RWPE2 (cell line): ENCODE measurements around the gene MBTD1.
"Not testable (repeated sequence)": the region's sequence is repeated elsewhere in the genome, so short reads cannot be mapped to it uniquely, and the experiment has no call there.

Experiments
- ATAC-seq: fragments of 200-7000 bp; cut with Tn5 transposase; 3 replicates; pipeline ENCODE4 v1.9.1; 2021; ENCODE audit warnings: low read depth
- DNase-seq: peaks from one replicate; pipeline ENCODE4 v3.0.0-alpha.2; 2020; ENCODE audit warnings: low spot score
- H3K27ac ChIP-seq: fragments of 450-650 bp; 2 replicates; pipeline ENCODE4 v1.5.1; 2017; ENCODE audit warnings: mild to moderate bottlenecking; ENCODE audit not compliant: poor library complexity, severe bottlenecking
- H3K27me3 ChIP-seq: fragments of 250-450 bp; sonication (Bioruptor Pico); 2 replicates; pipeline ENCODE4 v1.5.1; 2021; ENCODE audit warnings: mild to moderate bottlenecking, moderate library complexity; ENCODE audit not compliant: insufficient read depth, poor library complexity, severe bottlenecking
- H3K36me3 ChIP-seq: fragments of 250-450 bp; sonication (Bioruptor Pico); 2 replicates; pipeline ENCODE4 v1.5.1; 2020; ENCODE audit warnings: low read depth, mild to moderate bottlenecking, moderate library complexity
- H3K4me1 ChIP-seq: fragments of 250-450 bp; sonication (Bioruptor Pico); 2 replicates; pipeline ENCODE4 v1.5.1; 2021; ENCODE audit warnings: mild to moderate bottlenecking, moderate library complexity; ENCODE audit not compliant: insufficient read depth, poor library complexity, severe bottlenecking
- H3K4me3 ChIP-seq: fragments of 250-450 bp; sonication (Bioruptor Pico); 2 replicates; pipeline ENCODE4 v1.5.1; 2021; ENCODE audit warnings: mild to moderate bottlenecking, moderate library complexity; ENCODE audit not compliant: severe bottlenecking
- H3K9me3 ChIP-seq: fragments of 250-450 bp; sonication (Bioruptor Pico); 2 replicates; pipeline ENCODE4 v1.5.1; 2021; ENCODE audit warnings: mild to moderate bottlenecking, moderate library complexity; ENCODE audit not compliant: severe bottlenecking
- TF ChIP-seq, protein P1 (sequence below): fragments of 450-650 bp; IDR thresholded peaks from one replicate; pipeline ENCODE4 v1.5.1; 2017; ENCODE audit warnings: mild to moderate bottlenecking, moderate library complexity; ENCODE audit not compliant: poor library complexity, severe bottlenecking

Gene MBTD1

DNA sequence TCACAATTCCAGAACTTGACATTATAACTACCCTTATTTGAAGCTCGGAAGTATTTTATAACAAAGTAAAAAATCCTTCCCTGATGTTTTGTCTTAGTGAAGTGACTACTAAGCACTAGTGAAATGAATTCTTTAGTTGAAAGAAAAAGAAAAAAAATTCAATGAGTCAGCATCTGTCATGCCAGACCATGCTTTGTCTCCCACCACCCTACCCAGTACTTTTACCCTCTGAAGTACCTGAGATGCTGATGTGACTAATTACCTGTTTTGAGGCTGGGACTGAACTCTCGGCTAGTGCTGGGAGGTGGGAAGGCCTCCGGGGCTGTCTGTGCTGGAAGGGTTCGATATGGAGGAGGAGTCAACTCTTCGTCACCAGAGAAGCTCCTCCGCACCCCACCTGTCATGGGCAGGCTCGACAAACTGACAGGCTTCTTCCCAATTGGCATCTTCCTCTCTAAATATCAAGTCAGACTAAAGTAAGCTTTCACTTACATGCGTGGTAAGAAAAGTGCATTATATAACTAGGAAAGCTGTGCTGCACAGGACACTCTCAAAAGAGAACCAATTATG, 74.0 kb downstream of the MBTD1 start:
- Histone ChIP-seq H3K36me3 (peaks cover 57% of the 10 kb centered on the region), H3K4me1 (no peaks in the 10 kb centered on the region), H3K9me3 (no peaks in the 10 kb centered on the region), H3K4me3 (no peak overlapping the region), H3K27ac (no peak overlapping the region), H3K27me3 (no peaks in the 10 kb centered on the region)
- ATAC-seq (no peak), DNase-seq (no peak)
- TF ChIP-seq, protein P1, sequence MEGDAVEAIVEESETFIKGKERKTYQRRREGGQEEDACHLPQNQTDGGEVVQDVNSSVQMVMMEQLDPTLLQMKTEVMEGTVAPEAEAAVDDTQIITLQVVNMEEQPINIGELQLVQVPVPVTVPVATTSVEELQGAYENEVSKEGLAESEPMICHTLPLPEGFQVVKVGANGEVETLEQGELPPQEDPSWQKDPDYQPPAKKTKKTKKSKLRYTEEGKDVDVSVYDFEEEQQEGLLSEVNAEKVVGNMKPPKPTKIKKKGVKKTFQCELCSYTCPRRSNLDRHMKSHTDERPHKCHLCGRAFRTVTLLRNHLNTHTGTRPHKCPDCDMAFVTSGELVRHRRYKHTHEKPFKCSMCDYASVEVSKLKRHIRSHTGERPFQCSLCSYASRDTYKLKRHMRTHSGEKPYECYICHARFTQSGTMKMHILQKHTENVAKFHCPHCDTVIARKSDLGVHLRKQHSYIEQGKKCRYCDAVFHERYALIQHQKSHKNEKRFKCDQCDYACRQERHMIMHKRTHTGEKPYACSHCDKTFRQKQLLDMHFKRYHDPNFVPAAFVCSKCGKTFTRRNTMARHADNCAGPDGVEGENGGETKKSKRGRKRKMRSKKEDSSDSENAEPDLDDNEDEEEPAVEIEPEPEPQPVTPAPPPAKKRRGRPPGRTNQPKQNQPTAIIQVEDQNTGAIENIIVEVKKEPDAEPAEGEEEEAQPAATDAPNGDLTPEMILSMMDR: no peak

DNA sequence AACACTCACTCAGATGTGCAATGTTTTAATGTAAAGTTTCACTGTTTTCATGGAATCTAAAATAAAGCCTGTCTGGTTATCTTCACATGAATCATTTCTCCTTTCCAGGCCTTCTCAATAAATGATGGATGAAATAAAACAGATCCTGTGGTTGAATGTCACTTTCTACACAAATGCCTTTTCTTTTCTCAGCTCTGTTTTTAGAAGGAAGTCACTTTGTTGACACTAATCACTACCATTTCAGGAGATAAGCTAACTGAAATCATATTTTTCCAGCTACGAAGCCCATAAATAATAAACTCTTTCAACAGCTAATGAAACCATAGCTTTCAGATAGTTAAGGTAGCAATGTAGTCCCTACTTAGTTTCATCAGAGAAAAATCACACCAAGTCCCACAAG, 75.7 kb downstream of the MBTD1 start:
- DNase-seq (no peak), ATAC-seq (no peak)
- Histone ChIP-seq H3K27me3 (no peaks in the 10 kb centered on the region), H3K4me3 (no peak overlapping the region), H3K27ac (no peak overlapping the region), H3K36me3 (peaks cover 43% of the 10 kb centered on the region), H3K9me3 (no peaks in the 10 kb centered on the region), H3K4me1 (no peaks in the 10 kb centered on the region)
- TF ChIP-seq, protein P1: no peak

DNA sequence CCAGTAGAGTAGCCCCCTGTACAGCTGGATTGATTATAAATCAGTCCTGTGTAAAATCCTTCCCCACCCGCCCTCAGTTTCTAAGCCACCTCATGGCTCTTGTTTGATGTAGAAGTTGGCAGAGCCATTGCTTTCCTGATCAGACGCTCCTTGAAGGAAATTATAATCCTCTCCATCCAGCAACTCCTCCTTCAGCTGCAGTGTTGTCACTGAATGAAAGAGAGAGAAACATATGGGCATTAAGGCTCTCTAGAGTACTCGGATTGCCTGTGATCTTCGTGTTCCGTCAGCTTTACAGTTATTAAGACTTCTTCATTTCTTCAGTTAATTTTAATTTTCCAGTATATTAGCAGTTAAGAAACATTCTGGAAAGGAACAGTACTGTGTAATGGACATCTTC, 79.4 kb downstream of the MBTD1 start:
- H3K4me1 ChIP-seq: no peaks in the 10 kb centered on the region
- no peak overlapping the region for H3K4me3 ChIP-seq
- TF ChIP-seq, protein P1: no peak
- no peak overlapping the region for H3K27ac ChIP-seq
- H3K9me3 ChIP-seq: no peaks in the 10 kb centered on the region
- H3K36me3 ChIP-seq: peaks cover 54% of the 10 kb centered on the region
- DNase-seq: no peak
- ATAC-seq: no peak
- no peaks in the 10 kb centered on the region for H3K27me3 ChIP-seq

DNA sequence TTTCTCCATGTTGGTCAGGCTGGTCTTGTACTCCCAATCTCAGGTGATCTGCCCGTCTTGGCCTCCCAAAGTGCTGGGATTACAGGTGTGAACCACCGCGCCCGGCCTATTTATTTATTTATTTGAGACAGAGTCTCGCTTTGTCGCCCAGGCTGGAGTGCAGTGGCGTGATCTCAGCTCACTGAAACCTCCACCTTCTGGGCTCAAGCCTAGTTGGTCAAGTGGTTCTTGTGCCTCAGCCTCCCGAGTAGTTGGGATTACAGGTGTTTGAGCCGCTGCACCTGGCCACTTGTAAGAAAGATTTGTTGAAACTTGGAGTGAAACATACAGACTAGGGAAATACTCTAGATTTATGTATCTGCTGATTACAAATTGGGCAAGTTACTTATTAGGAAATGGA, 87.8 kb downstream of the MBTD1 start:
- not testable (repeated sequence) for H3K9me3 ChIP-seq, H3K4me1 ChIP-seq, H3K4me3 ChIP-seq, ATAC-seq, H3K27ac ChIP-seq, DNase-seq, H3K27me3 ChIP-seq
- peaks cover 71% of the 10 kb centered on the region for H3K36me3 ChIP-seq

DNA sequence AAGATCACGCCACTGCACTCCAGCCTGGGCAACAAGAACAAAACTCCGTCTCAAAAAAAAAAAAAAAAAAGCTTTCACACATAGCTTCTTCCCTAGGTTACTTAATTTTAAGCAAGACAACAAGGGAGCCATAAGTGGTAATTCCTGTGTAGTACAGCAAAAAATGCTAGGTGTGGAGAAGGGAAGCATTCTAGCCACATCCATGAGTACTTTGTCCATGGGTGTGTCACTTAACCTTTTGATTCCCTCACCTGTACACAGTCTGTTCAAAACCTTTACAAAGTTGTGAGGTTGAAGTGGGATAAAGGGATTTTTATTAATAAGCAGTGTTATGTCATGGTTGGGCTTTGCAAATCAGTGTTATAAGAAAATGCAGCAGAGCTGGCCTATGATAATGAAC, 89.1 kb downstream of the MBTD1 start:
- H3K4me3 ChIP-seq: no peak overlapping the region
- H3K4me1 ChIP-seq: no peaks in the 10 kb centered on the region
- TF ChIP-seq, protein P1: no peak
- no peak for DNase-seq
- H3K9me3 ChIP-seq: no peaks in the 10 kb centered on the region
- no peak overlapping the region for H3K27ac ChIP-seq
- no peak for ATAC-seq
- peaks cover 74% of the 10 kb centered on the region for H3K36me3 ChIP-seq
- no peaks in the 10 kb centered on the region for H3K27me3 ChIP-seq
